ENCODE data around the gene ANKLE1.

The ANKLE1 gene, protein sequence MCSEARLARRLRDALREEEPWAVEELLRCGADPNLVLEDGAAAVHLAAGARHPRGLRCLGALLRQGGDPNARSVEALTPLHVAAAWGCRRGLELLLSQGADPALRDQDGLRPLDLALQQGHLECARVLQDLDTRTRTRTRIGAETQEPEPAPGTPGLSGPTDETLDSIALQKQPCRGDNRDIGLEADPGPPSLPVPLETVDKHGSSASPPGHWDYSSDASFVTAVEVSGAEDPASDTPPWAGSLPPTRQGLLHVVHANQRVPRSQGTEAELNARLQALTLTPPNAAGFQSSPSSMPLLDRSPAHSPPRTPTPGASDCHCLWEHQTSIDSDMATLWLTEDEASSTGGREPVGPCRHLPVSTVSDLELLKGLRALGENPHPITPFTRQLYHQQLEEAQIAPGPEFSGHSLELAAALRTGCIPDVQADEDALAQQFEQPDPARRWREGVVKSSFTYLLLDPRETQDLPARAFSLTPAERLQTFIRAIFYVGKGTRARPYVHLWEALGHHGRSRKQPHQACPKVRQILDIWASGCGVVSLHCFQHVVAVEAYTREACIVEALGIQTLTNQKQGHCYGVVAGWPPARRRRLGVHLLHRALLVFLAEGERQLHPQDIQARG

DNA sequence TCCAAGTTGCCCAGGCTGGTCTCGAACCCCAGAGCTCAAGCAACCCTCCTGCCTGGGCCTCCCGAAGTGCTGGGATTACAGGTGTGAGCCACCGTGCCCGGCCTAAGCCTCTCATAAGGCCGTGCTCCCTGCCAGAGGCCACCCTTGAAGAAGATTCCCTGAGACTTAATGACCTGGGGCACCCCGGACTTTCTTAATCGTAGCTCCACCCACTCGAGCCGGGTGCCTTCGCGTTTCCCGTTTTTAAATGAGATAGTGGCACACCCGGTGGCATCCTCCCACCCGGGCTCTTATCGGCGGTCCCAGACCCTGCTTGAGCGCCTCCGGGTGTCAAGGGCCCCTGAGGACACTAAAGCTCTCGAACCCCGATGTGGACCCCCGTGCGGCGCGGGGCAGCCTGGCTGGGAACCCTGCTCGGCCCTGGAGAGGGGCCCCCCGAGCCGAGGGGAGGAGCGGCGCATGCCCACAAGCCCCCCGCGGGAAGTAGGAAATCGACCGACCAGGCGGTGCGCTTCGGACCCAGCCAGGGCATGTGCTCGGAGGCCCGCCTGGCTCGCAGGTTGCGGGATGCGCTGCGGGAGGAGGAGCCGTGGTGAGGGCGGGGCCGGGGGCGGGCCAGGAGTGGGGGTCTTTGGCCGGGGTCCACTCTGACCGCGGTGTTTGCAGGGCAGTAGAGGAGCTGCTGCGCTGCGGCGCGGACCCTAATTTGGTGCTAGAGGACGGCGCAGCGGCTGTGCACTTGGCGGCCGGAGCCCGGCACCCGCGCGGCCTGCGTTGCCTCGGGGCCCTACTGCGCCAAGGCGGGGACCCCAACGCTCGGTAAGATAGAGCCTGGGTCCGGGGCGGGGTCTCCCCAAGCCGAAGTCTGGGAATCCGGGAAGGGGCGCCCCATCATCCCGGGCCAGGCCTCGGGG, at the start of gene ANKLE1:
ANKLE1 (plus strand) TSS at position 511 of the 914 bp plus-strand sequence; CDS start at position 531, 20 bp downstream.
- no peak for DNase-seq

DNA sequence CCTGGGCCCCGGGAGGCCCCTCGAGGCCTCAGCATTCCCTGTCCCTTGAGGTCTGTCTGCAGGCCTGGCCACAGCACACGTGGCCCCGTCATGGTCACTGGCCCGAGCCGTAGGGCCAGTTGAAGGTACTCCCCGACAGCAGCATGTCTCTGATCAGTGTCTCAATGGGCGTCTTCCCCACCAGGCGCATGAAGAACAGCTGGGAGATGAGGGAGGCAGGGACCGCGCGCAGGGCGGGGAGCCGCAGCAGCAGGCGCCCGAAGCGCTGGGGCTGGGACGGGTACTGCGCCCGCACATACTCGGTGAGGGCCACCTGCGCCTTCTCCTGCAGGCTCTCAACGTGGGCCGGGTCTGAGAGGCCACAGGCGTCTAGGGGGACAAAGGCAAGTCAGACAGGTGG, 49.4 kb upstream of the ANKLE1 start:
- DNase-seq = no peak

DNA sequence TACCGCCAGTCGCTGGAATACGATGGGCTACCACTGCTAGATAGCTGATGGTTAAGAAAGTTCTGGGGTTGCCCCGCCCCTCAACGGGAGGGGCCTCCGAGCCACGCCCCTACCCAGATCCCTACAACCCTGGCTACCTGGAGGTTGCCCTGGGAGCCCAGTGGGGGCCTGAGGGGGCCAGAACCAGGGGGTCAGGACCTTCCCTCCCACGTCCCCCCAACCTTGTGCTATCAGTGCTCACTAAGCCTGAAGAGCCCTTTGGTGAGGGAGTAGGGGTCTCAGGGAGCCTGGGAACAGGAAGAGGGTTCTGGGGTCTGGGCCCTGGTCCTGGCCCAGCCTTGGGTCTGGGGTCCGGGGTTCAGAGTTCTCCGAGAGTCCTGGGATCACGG, 46.8 kb upstream of the ANKLE1 start:
- no peak for DNase-seq

DNA sequence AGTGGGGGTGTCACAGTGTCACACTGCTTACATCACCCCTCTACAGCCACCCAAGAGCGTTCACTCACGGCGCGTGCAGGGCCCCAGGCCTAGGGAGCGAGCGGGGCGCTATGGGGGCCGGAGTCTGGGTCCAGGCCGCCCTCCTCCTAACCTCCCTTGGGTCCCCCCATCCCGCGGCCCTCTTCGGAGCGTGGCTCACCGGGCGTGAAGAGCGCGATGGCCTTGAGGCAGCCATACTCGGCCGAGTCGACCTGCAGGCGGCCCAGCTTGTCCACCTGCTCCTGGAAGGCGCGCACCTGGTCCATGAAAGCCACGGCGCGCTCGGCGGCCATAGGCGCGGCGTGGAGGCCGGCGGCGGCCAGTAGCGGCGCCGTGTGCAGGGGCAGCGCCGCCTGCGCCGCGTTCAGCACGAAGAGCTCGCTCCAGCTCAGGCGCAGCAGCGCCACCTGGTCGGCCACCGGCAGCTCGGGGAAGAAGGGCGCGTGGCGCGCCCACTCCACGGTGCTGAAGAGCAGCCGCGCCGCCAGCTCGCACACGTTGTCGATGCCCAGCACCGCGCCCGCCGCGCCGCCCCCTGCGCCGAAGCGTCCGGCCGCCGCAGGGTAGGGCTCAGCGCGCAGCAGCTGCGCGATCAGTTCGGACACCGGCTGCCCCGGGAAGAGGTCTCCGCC, 46.3 kb upstream of the ANKLE1 start:
- peak; percentile 70 for DNase-seq

DNA sequence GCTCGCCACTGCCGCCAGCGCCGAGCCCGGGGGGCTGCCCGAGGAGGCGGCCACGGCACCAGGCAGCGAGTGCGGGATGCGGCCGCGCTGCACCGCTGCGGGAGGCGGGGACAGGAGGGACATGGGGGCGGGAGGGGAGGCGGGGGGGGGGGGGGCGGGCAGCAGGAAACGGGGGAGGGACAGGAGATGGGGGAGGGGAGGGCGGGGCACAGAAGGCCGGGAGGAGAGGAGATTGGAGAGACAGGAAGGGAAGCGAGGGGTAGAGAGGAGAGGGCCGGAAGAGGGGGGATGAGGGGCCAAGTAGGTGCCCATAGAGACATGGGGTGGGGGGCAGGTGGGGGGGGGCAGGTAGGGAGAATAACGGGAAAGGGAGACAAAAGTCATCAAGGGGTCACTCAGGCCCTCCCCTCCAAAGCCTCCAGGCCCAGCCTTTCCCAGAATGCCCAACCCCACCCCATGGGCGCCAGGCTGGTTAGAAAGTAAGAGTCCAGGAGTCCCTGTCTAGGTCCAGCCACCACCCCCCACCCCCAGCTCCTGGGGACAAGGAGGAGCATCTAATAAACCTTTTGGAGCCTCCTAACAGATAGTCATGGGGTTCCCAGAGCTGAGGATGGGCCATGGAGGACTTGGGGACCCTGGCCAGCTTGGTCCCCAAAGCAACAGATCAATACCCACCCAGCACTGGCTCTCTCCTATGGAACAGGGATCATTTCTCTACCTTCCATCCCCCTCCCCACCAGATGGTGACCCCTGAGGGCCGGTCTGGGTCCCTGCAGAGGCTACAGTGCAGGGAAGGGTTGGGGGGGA, 45.5 kb upstream of the ANKLE1 start:
- DNase-seq = no peak

DNA sequence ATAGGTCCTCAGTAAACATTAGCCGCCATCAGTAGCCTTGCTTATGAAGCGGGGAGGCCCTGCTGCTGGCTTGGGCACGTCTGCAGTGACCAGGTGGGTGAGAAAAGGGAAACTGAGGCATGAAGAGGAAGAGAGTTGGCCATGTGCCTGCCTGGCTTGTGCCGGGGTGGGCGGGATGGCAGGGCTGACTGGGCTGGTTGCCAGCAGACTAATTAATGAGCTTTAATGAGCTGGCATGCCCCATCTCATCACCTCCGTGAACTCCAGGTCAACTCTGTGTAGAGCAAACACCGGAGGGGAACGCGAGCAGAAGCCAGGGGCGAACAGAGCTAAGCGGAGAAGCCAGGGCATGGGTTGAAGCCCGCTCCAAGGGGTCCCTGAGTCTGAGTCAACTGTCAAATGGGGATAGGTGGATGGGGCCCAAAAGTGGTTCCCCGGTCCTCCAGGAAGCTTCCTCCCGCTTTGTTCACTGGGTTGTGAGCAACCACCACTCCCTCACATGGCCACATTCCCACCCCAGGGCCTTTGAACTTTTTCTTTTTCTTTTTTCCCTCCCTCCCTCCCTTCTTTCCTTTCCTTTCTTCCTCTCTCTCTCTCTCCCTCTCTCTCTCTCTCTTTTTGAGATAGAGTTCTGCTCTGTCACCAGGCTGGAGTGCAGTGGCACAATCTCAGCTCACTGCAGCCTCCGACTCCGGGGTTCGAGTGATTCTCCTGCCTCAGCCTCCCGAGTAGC, 44.7 kb upstream of the ANKLE1 start:
- DNase-seq = no peak

DNA sequence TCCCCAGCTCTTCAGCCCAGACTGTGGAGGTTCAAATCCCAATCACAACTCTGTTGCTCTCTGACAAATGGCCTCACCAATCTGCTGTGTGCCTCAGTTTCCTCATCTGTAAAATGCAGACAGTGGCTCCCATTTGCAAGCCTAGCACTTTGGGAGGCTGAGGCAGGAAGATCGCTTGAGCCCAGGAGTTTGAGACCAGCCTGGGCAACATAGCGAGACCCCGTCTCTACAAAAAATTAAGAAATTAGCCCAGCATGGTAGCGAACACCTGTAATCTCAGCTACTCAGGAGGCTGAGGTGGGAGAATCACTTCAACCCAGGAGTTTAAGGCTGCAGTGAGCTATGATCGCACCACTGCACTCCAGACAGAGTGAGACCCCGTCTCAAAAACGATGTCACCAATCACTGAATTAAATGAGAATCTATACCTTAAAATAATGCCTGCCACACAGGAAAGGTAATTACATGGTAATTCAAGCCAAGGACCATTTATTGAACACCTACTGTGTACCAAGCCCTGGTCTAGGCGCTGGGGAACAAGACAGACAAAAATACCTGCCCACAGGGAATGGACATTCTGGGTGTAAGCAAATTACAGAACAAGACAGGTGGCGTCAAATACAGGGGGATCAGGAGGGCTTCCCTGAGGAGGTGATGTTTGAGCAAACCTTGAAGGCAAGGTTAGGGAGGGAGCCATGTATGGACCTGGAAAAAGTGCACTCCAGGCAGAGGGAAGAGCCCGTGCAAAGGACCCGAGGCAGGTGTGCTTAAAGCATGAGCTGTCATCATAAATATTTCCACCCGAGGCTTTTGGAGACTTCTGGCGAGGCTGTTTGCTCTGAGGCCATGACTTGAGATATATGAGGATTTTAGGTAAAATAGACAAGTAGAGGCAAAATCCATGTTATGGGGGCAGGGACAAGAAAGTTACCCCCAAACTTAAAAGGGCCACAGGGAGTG, 43.7 kb upstream of the ANKLE1 start:
- DNase-seq = no peak

DNA sequence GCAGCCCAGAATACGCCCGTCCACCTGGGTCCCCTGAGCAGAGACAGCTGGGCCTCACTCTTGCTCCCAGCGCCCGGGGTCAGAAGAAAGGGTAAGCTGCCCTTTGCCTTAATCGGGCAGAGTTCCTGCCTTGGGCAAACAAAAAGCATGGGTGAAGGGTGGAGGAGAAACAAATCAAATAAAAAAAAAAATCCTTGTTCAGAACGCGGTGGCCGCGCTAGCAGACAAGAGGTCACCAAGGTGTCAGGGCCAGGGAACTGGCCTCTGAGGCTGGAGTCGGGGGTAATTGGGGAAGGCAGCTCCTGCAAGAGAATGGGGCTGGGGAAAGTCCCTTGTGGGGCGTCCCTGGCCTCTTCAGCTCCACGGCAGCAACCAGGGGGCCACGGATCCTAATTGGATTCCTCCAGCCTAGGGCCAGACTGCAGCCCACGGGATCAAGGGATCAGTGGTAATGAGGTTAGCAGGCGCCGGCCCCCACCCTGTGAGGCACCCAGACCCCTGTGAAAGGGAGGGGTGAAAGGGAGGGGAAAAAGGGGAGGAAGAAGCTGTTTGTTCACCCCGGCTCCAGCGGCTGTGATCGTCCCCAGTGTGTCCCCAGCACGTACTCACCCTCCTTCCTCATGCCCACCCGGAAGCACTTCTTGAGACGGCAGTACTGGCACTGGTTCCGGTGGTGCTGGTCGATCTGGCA, 41.5 kb upstream of the ANKLE1 start:
- DNase-seq = no peak

DNA sequence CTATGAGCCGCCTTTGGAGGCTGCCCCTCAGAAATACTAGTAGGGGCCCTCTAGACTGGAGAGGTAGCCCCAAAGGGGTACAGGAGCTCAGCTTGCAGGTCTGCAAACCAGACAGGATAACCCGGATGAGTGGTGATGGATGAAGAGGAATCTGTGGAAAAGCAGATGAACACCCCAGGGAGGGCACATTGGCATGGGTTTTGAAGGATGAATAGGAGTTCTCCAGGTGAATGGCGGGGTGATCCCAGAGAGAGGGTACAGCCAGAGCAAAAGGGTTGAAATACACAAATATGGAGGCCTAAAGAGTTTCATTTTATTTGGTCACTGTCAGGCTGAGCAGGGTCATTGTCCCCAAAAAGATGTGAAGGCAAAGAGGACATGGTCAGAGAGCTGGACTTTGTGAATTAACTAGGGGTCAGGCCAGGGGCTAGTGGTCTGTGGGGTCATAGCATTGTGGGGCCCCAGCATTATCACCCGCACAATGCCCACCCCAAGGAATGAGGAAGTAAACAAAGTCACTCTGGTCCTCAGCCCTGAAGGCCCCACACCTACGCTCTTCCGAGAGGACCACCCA, 40.8 kb upstream of the ANKLE1 start:
- no peak for DNase-seq

DNA sequence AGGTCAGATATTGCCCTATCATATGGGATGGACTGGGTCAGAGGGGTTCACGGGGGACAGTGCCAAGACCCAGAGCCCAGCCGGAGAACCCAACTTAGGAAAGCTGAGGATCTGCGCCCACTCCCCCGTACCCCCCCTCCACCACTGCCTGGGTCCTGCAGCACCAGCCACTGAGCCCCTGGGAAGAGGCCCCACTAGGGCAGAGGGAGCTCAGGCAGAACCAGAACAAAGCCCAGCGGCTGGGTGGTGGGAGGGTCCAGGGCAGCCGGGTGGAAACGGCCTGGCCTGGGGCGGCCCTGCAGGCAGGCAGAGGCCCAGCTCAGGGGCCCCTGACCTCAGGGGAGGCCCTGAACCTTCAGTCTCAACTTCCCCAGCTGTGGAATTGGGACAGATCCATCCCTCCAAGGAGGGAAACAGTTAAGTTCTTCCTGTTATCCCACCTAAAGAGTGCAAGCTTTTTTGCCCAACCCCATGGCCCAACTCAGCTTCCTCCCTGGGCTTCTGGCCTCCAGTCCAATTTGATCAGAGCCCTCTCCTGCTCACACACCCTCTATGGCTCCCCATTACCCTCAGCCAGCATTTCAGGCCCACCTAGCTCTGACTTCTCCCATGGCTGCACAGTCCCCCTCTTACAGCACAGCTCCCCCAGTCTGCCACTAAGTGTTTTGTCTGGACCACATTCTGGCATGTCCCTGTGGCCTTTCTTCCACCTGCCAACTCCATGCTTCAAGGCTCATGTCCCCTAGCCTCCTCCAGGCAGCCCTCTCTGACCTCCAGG, 39.1 kb upstream of the ANKLE1 start:
- no peak for DNase-seq

DNA sequence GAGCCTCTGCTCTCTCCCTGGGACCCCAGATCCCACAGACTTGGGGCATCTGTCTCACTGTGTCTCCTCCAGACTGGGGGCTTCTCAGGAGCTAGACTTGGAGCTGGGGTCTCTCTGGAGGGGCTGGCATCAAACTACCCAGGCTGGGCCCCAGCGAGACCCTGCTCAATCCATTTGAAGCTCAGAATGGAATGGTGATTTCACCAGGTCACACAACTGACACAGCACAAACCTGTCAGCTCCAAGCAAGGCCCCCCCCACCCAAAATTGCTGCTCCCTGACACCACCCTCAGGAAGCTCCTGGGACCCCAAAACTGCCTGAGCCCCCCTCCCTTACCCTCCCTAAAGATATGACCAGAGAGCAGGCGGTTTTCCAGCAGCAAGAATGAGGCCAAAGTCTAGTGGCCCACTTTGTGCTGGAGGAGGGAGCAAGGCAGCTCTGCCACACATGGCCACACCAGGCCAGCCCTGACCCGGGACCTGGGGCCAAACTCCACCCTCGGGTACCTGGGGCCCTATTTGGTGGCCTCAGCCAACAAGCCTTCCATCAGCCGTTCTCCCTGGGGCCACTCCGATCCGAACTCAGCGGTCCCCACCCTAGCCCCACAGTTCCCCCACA, 38.4 kb upstream of the ANKLE1 start:
- no peak for DNase-seq

DNA sequence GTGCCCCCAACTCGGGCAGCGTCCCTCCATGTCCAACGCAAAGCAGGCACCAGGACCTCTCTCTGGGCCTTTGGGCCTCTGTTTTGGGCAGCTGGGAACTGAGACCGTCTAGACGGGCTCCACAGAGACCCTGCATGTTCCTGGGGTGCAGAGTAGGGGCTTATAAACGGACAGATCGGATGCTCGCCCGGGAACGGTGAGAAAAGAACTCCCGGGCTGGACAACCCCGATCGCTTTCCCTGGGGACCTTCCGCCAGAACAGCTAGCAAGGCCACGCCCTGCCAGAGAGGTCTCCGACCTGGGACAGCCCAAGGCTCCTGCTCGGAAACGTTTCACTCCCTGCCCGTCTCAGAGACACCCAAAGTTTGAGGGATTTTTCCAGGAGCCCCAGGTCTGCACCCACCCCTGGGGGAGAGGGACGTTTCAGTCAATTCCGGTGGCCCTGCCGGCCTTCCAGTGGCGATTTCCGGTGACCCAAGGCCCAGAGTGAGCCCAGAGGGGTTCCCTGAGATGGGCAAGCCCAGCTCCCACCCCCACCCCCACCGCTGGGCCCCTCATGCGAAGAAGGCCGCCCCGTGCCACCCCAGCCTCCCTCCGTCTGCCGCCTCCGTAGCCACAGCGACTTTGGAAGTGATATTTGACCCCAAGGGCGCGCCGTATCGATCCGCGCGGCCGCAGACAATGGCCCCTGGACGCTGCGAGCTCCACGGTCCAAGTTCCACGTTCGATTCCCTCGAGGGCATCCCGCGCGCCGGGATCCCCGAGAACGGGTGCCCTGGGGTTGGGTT, 37.7 kb upstream of the ANKLE1 start:
- DNase-seq = no peak

DNA sequence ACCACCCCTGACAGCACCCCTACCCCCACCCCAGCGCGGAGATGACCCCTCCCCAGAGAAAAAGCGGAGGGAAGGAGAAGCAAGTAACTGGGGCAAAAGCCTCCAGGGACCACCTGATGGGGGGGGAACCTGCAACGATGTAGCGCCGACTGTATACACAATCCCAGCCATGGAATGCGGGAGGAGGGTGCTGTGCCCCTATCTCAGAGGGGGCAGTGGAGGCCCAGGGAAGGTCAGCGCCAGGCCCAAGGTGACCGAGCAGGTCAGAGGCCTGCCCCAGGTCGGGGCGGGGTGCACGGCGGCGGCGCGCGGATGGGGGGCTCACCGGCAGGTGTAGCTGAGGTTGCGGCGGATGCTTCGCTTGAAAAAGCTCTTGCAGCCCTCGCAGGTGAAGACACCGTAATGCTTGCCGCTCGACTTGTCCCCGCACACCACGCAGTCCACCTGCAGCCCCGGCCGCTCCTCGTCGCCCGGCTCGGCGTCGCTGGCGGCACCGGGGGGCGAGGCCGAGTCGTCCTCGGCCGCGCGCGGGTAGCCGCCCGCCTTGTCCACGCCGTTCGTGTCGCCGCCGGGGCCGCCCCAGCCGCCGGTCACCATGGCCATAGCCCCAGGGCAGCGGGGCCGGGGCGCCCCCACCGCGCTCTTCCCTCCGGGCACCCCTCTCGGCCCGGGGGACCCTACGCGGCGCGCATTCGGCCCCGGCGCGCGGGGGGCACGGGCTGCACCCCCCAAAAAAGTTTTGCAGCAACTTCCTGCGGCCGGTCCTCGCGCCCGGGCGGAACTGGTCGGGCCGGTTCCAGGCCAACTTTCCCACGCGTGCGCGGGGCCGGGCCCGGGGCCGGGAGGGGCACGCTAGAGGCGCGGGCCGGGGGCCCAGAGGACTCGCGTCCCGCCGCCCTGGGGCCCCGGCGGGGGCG, 36.8 kb upstream of the ANKLE1 start:
- DNase-seq = no peak

DNA sequence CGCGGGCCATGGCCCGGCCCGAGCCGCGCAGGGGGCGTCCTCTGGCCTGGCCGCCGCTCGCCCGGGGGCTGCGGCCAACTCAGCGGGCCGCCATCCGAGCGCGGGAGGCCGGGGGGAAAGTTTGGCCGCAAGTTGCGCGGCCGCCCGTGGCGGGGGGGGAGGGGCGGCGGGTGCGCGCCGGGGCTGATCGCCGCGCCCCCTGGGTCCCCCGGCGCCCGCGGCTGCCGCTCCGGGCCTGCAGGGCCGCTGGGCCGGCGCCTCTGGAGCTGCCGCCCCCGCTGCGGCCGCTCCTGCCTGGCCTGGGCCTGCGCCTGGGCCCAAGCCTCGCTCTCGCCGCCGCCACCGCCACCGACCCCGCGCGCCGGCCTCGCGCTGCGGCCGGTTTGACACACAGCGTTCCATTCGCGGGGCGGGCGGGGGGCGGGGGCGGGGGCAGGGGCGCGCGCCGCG, 36.1 kb upstream of the ANKLE1 start, which contains the start of gene NR2F6:
NR2F6 (minus strand) TSS at position 385 of the 450 bp plus-strand sequence. CDS start 699 bp downstream, outside the sequence.
- peak; percentile 49 for DNase-seq

DNA sequence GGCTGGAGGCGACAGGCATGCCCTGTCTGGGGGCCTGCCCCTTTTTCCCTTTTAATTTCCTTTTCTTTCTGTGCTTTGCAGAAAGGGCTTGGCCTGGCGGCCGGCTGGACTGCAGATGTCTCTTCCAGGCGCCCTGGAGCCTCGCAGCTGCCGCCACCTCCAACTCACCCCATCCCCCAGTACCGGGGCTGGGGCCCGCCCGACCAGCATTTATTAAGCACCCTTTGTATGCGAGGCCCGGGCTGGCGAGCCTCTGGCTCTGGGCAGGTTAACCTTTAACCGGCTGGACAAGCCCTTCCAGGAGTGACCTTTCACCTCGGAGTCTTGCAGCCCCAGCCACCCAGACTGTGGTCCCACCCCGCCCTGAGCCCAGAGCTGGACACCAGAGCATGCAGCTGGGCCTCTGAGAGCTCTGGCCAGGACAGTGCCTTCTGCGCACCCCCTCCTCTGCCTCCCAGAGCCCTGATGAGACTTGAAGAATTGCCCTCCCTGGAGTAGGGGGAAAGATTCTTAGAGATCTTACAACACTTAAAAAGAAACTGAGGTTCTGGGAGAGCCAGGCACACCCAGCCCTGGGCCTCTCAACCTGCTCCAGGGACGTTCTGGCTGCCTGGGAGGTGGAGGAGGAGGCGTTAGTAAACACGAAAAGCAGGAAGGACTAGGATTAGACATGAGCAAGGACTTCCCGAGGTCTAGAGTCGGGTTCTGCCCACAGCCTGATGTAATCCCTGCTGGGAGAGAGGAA, 34.8 kb upstream of the ANKLE1 start:
- no peak for DNase-seq
